GM18499 (cell line): Measurements from ENCODE around the gene SPIC.
"Not testable (repeated sequence)": the region's sequence is repeated elsewhere in the genome, so short reads cannot be mapped to it uniquely, and the experiment has no call there.

ENCODE experiments used
- ATAC-seq: cut with Tn5 transposase; IDR thresholded peaks from one replicate; pipeline ENCODE4 v1.9.1; 2021; ENCODE audit warnings: moderate number of reproducible peaks; ENCODE audit not compliant: insufficient read depth, unreplicated experiment

SPIC gene

DNA sequence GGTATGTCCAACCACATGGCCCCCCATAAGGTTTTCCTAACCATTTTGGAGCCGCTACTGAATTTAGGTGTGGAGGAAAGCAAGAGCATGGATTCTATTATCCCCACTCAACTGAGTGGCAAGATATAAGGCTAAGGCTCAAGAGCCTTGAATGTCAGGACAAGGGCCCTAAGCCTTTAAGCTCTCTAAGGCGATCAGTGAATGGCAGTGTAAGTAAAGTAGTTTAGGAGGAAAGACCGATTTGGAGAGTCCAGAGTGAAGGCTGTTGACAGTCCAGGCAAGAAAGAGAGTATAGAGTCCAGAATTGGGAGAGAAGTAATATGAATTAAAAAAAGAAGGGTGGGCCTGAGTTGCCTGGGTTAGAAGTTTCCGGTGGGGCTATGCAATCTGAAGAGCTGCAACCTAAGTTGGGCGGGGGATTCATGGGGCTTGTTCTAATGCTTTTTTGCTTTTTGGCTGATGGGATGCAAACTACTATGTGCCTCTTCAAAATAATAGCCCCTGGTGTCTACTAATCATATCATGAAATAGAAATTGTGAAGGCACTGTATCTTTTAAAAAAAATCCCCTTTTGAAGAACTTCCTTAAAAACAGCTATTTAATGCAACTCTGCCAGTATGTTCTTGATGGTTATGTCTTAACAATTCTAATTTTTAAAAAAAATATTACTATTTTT, at the start of gene SPIC:
SPIC (plus strand) TSS at position 626 of the 676 bp plus-strand sequence. CDS start 1,569 bp downstream, outside the sequence.
- no peak for ATAC-seq

DNA sequence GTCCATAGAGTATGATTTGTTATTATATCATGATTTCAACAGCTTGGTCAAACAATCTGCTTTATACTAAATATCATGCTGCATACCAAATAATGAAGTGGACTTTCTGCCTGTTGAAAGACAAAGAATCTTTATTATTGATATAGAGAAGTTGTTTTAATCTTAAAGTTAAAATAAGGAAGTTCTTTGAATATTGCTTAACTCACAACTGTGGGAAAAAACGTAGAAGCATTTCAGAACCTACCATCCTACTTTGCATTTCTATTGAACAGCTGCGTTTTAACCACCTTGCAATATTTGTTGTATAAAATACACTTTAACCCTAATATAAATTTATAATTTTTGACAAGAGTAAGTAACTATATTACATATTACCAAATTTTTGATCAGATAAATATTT, 44.7 kb upstream of the SPIC start:
- ATAC-seq: no peak

DNA sequence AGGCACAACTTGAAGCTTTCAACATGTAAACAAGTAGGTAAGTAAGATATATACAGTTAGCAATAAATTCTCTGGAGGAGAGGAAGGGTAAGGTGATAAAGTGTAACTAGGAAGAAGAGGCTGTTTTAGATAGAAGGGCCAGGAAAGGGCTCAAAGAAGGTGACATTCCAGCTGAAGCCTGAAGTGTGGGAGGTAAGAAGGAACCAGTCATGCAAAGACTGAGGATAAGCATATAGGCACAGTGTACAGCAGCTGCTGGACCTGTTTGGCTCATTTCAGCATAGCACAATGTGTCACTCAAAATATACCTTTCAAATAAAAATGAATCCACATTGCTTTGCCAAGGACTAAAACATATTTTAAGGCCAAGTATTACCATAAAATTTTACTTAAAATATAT, 39.0 kb upstream of the SPIC start:
- no peak for ATAC-seq

DNA sequence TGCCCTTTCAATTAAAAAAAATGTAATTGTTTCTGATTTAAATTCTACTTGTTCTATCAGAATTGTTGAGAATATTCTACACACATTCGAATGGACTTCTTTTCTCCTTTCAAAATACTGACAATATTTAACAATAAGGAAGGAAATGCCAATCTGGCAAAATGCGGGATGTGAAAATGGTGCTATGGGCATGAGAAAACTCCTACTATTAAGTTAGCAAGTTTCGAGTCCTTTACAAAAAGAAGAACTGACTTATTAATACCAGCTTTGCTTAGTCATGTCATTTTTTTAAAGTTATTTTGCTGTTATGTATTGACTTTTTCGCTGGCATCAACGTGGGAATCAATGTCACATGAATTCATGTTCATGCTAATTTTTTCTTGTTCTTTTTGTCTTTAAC, 35.9 kb upstream of the SPIC start:
- ATAC-seq: no peak

DNA sequence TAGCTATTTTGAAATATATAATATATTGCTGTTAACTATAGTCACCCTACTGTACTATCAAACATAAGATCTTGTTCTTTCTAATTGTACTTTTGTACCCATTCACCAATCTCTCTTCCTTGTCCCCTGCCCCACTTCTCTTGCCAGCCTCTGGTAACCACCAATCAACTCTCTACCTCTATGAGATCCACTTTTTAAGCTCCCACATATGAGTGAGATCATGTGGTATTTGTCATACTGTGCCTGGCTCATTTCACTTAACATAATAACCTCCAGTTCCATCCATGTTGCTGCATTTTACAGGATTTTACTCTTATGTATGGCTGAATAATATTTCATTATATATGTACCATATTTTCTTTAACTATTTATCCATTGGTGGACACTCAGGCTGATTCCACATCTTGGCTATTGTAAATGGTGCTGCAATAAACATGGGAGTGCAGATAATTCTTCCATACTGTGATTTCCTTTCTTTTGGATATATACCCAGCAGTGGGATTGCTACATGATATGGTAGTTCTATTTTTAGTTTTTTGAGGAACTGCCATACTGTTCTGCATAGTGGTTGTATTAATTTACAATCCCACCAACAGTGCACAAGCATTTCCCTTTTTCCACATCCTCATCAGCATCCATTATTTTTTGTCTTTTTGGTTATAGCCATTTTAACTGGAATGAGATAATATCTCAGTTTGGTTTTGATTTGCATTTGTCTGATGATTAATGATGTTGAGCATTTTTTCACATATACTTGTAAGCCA, 33.5 kb upstream of the SPIC start:
- no peak for ATAC-seq

DNA sequence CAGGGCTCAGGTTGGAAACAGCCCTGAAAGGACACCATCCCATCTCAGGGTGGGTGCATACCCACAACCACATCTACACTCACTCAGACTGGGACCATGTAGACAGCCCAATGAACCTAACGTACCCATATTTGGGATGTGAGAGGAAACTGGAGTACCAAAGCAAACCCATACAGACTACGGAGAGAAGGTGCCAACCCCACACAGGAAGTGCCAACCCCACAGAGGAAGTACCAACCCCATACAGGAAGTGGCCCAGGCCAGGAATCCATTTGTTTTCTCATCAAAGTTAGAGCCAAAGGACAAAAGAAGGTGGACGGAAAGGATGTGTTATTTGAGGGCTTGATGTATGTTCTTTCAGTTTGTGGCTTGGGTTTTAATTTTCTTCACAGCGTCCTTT, 19.5 kb upstream of the SPIC start:
- ATAC-seq: no peak

DNA sequence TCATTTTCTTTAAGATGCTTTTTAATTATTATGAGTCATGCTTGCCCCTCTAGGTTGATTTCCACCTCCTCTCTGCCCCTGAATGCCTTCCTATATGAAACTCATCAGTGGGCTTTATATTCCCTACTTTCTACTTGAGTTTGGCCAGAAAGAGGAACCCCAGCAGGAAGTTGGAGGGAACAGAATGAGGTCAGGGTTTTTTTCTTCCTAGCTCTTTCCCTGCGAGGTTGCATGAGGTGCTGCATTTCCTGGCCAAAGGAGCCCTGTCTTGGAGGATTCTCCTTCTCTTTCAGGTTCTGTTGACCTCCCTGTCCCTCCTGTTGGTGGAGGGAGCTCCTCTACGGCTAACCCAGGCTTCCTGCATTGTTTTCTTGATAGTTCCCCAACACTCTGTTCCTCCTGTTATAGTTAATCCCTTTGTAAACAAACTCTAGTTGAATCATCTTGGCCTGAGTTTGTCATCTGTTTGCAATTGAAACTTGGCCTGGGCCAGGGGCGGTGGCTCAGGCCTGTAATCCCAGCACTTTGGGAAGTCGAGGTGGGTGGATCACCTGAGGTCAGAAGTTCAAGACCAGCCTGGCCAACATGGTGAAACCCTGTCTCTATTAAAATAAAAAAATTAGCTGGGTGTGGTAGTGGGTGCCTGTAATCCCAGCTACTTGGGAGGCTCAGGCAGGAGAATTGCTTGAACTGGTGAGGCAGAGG, 15.3 kb upstream of the SPIC start:
- no peak for ATAC-seq

DNA sequence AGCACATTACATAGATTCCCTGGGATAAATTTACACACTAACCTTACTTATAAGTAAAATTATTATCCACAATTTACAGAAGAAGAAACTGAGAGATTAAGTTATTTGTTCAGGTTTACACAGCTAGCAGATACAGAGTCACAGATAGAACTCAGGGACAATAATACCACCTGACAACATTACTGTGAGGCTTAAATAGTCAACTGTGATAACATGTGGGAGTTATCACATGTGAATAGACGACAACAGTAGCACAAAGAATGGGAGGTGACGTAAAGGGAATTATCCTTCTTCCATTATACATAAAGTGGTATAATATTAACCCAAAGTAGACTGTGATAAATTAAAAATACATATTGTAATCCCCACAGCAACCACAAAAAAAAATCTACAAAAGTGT, 6.2 kb upstream of the SPIC start:
- no peak for ATAC-seq

DNA sequence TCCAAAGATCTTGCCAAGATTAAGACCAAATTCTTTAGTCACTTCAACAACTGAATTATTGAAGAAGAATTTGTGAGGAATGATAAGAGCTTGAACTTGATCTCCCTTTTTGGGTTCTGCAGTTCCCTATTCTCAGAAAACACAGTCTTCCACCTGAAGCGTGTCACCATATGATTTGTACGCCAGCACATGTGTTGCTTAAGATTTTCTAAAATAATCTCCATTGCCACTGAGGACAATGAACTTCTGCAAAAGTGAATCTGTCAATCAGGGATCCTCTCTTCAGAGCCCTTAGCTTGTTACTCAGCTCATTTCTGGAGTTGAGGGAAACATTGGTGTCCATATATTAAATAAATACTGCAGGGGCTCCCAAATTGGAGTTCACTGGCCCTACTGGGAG, 4.2 kb upstream of the SPIC start:
- ATAC-seq: no peak

DNA sequence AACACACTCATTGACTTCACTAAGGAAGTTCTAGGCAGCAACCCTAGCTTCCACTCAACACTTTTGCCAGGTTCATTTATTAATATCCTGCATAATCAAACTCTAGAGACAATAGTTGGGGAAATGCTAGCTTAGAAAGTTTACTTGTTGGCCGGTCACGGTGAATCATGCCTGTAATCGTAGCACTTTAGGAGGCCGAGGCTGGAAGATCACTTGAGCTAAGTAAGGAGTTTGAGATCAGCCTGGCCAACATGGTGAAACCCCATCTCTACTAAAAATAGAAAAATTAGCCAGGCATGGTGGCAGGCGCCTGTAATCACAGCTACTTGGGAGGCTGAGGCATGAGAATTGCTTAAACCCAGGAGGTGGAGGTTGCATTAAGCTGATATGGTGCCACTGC, 3.3 kb upstream of the SPIC start:
- not testable (repeated sequence) for ATAC-seq

DNA sequence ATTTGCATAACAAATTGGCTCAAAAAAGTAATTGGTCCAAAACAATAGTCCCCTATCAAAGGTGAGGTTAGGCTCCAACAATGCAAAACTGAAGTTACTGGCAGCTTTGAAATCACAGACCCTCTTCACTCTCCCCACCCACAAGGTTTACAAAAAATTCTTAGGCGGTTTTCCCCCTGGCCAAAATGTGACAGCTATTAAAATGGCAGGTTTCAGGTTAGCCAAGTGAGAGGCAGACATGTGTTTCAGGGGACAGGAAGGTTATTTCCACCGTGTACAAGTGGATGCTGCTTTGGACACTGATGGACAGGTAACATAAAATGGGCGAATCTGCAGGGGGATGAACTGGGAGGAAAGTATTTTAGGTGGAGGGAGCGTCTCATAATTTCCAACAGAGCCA, 888 bp upstream of the SPIC start:
- ATAC-seq: no peak

DNA sequence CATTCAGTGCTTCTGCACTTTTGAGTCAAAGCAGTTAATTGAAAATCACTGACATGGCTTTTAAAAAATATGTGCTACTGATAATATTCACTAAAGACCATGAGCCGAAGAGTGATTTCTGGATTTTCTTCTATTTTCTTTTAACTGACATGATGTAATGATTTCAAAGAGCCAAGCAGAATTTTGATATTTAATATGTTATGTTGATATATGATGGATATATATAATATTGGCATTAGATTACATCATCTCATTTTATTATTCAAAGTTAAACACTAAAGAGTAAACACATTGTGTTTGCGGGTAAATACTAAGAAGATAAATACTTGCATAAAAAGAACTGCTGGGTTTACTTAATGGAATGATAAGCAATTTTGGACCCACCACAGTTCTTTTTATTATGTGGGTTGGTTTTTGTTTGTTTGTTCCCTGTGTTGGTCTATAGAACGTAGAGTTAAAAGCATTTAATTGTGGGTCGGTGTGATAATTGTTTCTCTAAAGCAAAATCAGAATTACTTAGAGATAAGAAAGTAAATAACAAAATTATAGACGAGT, 692 bp downstream of the SPIC start:
- no peak for ATAC-seq

DNA sequence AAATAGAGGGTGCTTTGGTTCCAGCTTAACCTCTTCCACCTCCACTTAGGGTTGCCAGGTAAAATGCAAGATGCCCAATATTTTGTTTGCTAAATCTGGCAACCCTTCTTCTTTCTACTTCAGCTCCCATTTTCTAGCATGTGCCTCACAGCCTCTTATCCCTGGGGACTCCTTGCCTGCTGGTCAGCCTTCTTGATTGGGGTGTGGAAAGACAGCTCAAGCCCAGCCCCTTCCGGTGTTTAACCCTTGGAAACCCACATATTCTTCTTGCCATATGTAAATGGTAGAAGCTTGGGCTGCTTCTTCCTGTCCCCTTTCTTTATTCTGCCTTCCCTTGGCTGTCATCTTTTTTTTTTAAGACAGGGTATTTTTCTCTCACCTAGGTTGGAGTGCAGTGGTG, 5.7 kb downstream of the SPIC start:
- ATAC-seq: no peak

DNA sequence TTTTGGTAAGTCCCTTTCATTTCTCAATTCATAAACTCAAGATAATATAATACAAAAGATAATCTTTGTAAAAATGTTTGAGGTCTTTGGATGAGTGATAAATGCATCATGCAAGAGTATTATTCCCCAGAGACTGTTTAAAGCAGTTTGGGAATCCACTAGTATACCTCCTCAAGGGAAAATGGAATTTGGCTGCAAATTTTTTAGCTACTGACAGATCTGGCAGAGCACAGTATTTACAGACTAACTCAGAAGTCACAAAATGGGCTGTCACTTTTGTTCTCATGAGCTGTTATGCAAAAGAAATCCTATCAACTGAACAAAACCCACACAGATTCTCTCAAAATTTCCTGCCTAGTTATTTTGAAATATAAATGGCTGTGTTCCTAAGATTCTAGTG, 9.9 kb downstream of the SPIC start:
- no peak for ATAC-seq

DNA sequence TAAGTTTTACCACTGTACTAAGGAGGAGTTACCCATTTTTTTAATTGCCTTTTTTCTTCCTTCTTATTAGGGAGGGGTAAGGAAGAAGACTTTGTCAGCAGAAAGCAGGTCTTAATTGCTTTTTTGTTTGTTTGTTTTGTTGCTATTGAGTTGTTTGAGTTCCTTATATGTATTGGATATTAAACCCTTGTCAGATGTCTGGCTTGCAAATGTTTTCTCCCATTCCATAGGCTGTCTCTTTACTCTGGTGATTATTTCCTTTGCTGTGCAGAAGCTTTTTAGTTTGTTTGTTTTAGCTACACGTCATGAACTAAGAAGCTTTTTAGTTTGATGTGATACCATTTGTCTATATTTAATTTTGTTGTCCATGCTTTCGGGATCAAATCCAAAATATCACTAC, 13.3 kb downstream of the SPIC start:
- no peak for ATAC-seq

DNA sequence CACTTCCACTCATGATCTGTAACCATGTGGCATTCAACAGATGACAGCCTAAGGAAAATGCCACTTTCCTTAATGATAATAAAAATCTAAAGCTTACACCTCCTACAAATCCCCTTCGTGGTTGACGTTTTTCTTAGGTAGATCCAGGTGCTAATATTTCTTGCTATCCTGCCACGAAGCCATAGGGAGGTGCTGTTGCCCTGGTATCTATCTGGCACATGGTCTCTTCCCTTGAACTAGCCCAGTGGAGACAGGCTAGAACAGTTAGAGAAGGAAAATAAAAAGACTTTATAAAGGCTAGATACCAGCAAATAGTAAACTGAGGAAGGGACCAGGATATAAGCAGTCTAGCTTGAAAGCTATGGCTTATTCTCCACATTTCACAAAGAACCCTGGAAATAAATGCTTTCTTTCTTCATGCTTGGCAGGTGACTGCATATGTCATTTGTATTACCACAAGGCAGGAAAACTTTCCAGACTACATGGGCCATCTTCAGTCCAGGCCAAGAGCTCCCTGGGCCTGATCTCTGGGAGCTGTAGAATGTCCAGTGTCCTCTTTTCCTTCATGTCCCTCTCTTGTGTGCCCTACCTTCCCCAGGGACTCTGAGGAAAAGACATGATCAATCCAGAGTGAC, 15.3 kb downstream of the SPIC start:
- ATAC-seq: no peak

DNA sequence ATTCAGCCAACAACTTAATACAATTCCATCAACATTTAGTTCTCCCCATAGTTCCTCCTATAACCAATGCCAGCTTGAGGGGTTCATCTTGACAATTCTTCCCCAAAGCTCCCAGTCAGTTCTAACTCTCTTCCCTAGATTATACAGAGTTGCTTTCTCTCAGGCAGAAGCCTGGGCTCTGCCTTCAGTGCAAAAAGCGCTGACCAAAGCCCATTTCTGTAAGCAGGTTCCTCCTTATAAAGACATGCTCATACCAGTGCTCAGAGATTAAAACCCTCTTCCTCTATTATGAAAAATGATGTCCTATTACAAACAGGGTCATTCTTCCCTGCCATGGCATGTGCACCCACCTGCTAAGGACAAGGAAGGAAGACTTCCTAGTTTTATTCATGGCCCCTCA, 16.2 kb downstream of the SPIC start:
- ATAC-seq: no peak

DNA sequence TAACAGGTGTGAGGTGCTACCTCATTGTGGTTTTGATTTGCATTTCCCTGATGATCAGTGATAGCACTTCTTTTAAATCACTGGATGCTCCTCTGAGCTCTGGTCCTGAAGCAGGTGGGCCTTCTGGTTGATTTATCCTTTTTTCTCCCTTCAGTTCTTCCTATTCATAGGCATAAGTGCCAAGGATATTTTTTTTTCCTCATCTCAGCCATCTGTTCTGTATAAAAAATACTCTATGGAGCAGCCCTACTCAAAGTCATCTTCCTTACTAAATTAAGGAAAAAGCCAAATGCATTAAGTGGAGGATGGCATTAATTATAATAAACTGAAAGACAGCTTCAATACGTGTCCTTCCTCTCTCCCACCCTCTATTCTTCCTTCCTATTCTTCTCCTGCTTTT, 18.4 kb downstream of the SPIC start:
- no peak for ATAC-seq

DNA sequence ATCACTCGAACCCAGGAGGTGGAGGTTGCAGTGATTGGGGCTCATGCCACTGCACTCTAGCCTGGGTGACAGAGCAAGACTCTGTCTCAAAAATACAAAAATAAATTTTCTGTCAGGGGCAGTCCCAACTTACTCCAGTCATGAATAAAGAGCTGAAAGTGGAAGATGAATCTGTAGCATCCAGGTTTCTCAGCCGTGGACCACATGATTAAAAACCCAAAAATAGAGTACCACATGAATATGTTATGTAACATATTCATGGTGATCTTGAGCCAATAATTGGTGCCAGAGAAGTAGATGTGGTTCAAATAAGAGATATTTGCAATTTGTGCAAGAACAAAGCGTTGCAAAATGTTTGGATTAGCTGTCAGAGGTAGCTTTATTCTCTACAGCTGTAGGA, 23.1 kb downstream of the SPIC start:
- no peak for ATAC-seq

DNA sequence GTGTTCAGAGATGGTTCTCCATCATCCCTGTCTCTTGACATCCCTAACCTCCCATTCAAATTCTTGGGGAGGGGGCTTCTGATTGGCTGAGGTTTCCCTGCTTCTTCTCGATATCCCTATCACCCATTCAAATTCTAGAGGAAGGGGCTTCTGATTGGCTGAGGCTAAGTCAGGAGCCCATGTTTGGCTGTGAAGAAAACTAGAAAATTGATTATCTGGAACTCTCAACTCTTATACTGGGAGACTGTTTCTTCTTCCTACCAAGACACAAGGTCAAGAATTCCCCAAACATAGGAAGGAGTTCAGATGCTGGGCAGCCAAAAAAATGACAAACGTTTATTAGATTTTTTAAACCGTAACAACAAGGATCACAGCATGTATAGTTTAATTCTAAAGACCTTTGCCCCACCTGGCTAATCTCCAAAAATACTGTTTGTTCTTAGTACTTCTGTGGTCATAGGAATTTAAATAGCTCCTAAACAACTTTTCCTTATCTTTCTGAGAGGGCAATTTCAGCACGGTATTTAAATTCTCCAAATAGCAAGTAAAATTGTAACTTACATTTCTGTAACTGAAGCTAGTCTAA, 26.4 kb downstream of the SPIC start:
- ATAC-seq: no peak
